PC-3 (cell line): ENCODE measurements around the gene S100A4.

Source experiments
- EZH2 ChIP-seq: fragments of 300-600 bp; sonication (generic); IDR thresholded peaks from one replicate; pipeline ENCODE4 v1.6.1; 2017; ENCODE audit warnings: antibody characterized with exemption, mild to moderate bottlenecking, low read length; ENCODE audit not compliant: unreplicated experiment
- TF ChIP-seq, protein P1 (sequence below): fragments of 300-600 bp; sonication (generic); conservative IDR thresholded peaks from 2 replicates; pipeline ENCODE4 v1.5.1; 2017; ENCODE audit warnings: antibody characterized with exemption, low read depth, mild to moderate bottlenecking, low read length

DNA sequence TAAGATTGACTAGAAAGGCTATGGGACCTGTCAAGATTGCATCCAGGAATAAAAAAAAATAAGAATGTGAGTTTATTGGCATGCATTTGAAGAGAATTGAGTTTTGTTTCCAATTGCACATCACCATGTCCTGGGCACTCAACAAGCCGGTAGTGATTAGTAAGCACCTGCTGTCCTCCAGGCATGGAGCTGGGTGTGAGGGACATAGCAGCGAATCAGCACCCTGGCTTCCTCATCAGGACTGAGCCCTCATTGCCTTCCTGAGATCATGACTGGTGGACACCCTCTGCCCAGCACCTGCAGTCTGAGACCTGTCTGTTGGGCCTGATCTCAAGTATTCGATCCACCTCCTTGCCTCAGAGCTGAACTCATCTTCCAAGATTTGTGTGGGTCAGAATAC lies 36.6 kb downstream of the S100A4 start:
- no peak for TF ChIP-seq EZH2
- TF ChIP-seq, protein P1, sequence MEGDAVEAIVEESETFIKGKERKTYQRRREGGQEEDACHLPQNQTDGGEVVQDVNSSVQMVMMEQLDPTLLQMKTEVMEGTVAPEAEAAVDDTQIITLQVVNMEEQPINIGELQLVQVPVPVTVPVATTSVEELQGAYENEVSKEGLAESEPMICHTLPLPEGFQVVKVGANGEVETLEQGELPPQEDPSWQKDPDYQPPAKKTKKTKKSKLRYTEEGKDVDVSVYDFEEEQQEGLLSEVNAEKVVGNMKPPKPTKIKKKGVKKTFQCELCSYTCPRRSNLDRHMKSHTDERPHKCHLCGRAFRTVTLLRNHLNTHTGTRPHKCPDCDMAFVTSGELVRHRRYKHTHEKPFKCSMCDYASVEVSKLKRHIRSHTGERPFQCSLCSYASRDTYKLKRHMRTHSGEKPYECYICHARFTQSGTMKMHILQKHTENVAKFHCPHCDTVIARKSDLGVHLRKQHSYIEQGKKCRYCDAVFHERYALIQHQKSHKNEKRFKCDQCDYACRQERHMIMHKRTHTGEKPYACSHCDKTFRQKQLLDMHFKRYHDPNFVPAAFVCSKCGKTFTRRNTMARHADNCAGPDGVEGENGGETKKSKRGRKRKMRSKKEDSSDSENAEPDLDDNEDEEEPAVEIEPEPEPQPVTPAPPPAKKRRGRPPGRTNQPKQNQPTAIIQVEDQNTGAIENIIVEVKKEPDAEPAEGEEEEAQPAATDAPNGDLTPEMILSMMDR, result no peak
